ENCODE results near the gene SF3B6.

SF3B6 gene

DNA sequence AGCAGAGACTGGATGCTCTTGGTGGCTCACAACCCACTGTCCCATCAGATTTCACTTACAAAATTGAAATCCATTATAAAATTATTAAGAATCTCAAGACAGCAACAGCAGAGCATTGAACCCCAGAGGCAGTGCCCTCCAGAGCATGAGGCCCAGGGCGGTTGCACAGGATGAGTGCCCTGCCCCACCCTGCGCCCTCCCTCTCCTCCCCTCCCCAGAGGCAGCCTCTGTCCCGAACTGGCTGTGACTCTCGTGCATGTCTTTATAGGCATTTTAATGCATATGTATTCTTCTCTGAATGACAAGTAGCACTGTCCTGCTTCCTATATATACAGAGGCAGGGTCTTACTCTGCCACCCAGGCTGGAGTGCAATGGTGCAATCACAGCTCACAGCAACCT is 55.9 kb downstream of the SF3B6 start:
- in situ Hi-C loops (cut with HindIII; ENCODE audit: low sequenced_read_pairs), result no loop called here
- TF ChIP-seq, protein P1, sequence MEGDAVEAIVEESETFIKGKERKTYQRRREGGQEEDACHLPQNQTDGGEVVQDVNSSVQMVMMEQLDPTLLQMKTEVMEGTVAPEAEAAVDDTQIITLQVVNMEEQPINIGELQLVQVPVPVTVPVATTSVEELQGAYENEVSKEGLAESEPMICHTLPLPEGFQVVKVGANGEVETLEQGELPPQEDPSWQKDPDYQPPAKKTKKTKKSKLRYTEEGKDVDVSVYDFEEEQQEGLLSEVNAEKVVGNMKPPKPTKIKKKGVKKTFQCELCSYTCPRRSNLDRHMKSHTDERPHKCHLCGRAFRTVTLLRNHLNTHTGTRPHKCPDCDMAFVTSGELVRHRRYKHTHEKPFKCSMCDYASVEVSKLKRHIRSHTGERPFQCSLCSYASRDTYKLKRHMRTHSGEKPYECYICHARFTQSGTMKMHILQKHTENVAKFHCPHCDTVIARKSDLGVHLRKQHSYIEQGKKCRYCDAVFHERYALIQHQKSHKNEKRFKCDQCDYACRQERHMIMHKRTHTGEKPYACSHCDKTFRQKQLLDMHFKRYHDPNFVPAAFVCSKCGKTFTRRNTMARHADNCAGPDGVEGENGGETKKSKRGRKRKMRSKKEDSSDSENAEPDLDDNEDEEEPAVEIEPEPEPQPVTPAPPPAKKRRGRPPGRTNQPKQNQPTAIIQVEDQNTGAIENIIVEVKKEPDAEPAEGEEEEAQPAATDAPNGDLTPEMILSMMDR (IDR thresholded peaks at IDR 0.05; ENCODE audit: low read depth, low read length), result no peak
- no peak overlapping the region for H3K4me3 ChIP-seq (ENCODE audit: low read depth, low read length)
- DNase-seq (ENCODE audit: low read depth, low spot score), result no peak

GRCh38 chr2:24019729-24020128 is 56.4 kb downstream of the SF3B6 start:
- in situ Hi-C loops (cut with HindIII; ENCODE audit: low sequenced_read_pairs), result no loop called here
- TF ChIP-seq, protein P1 (IDR thresholded peaks at IDR 0.05; ENCODE audit: low read depth, low read length), result no peak
- DNase-seq (ENCODE audit: low read depth, low spot score), result no peak
- H3K4me3 ChIP-seq (ENCODE audit: low read depth, low read length), result no peak overlapping the region

DNA sequence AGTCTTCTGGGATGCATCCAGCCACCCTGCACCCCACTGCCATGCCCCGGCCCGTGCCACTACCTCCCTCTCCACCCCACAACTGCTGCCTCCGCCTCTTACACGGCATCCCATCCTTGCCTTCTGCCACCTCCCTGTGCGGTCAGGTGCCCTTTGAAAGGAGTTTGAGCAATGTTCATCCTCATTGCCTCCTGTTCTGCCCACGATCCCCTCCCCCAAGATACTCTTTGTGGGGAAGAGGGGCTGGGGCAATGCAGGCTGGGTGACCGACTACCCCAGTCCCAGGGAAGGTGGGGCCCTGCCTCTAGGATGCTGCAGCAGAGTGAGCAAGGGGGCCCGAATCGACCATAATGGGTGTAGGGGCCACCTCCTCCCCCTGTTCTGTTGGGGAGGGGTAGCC is 57.9 kb downstream of the SF3B6 start:
- TF ChIP-seq, protein P1 (IDR thresholded peaks at IDR 0.05; ENCODE audit: low read depth, low read length), result no peak
- DNase-seq (ENCODE audit: low read depth, low spot score), result no peak
- H3K4me3 ChIP-seq (ENCODE audit: low read depth, low read length), result no peak overlapping the region
- in situ Hi-C loops (cut with HindIII; ENCODE audit: low sequenced_read_pairs), result no loop called here

GRCh38 chr2:24017711-24018110 is 58.4 kb downstream of the SF3B6 start:
- no peak overlapping the region for H3K4me3 ChIP-seq (ENCODE audit: low read depth, low read length)
- TF ChIP-seq, protein P1 (IDR thresholded peaks at IDR 0.05; ENCODE audit: low read depth, low read length), result no peak
- DNase-seq (ENCODE audit: low read depth, low spot score), result no peak
- in situ Hi-C loops (cut with HindIII; ENCODE audit: low sequenced_read_pairs), result no loop called here

Measured in astrocyte of the spinal cord (primary cell).